HCT116 (cell line): ENCODE data around the gene DDHD1.
"Not testable (repeated sequence)": the region's sequence is repeated elsewhere in the genome, so short reads cannot be mapped to it uniquely, and the experiment has no call there.

Experiments used
- CTCF ChIP-seq, 3 experiments: fragments of 200-600 bp in 1 of 3; sonication (generic) in 1 of 3; IDR thresholded peaks in 2 of 3; conservative IDR thresholded peaks in 1 of 3; 2 replicates each; pipeline ENCODE4 v1.5.1; 2012 to 2017; ENCODE audit warnings: low read depth in 2 of 3, low read length in 2 of 3, antibody characterized with exemption in 1 of 3, borderline replicate concordance in 1 of 3, control low read depth in 1 of 3, mild to moderate bottlenecking in 1 of 3, mixed read lengths in 1 of 3, mixed run types in 1 of 3, moderate library complexity in 1 of 3; ENCODE audit not compliant: insufficient read depth in 1 of 3
- FOSL1 ChIP-seq: IDR thresholded peaks from 2 replicates; pipeline ENCODE4 v1.6.1; 2012; ENCODE audit warnings: low read depth
- POLR2A ChIP-seq: IDR thresholded peaks from 2 replicates; pipeline ENCODE4 v1.7.0; 2011; ENCODE audit warnings: borderline replicate concordance; ENCODE audit not compliant: insufficient read depth, insufficient read length; ENCODE audit errors: extremely low read depth
- SRF ChIP-seq: IDR thresholded peaks from 2 replicates; pipeline ENCODE4 v1.6.1; 2012; ENCODE audit warnings: low read depth
- ZBTB33 ChIP-seq: IDR thresholded peaks from 2 replicates; pipeline ENCODE4 v1.6.1; 2011; ENCODE audit warnings: mild to moderate bottlenecking, low read length, moderate library complexity; ENCODE audit not compliant: insufficient replicate concordance; ENCODE audit errors: extremely low read depth
- ZNF274 ChIP-seq: fragments of 200-500 bp; sonication (Bioruptor generic); IDR thresholded peaks from 2 replicates; pipeline ENCODE4 v1.6.1; 2014; ENCODE audit warnings: mild to moderate bottlenecking, low read depth, low read length, inconsistent platforms
- TF ChIP-seq, protein P1 (sequence below): IDR thresholded peaks from 2 replicates; pipeline ENCODE4 v1.6.1; 2012

- TF ChIP-seq ZNF274; POLR2A; ZBTB33; SRF; CTCF (IDR thresholded peaks at IDR 0.05 in 2 of 3, conservative IDR thresholded peaks at IDR 0.05 in 1 of 3; ENCODE audit: borderline replicate concordance in 1 of 3, insufficient read depth in 1 of 3, low read depth in 2 of 3, low read length in 2 of 3): not testable (repeated sequence)
- peak; percentile 65 for TF ChIP-seq FOSL1
- TF ChIP-seq, protein P1, sequence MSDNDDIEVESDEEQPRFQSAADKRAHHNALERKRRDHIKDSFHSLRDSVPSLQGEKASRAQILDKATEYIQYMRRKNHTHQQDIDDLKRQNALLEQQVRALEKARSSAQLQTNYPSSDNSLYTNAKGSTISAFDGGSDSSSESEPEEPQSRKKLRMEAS, result not testable (repeated sequence)
These were observed 28.4 kb upstream of the DDHD1 start for GRCh38 chr14:53181463-53182081.
